HG03575 (cell line): Measurements from ENCODE around the gene RAC3.

Experiments
- ATAC-seq: cut with Tn5 transposase; IDR thresholded peaks from one replicate; pipeline ENCODE4 v1.9.1; 2021; ENCODE audit not compliant: unreplicated experiment, insufficient number of reproducible peaks, low FRiP score; ENCODE audit errors: extremely low read depth

RAC3 gene

GRCh38 chr17:82031303-82031884 lies at the start of gene RAC3:
Gene RAC3, plus strand, starts transcription at chr17:82031678. Its CDS starts 84 bp downstream, at chr17:82031762.
- ATAC-seq = no peak

GRCh38 chr17:81983011-81983638 lies 48.4 kb upstream of the RAC3 start:
- ATAC-seq = no peak

- ATAC-seq = no peak
These were observed 47.7 kb upstream of the RAC3 start for GRCh38 chr17:81983639-81984373.

- no peak for ATAC-seq
These were observed 46.6 kb upstream of the RAC3 start for GRCh38 chr17:81984773-81985410.

- no peak for ATAC-seq
These were observed 44.9 kb upstream of the RAC3 start for GRCh38 chr17:81986606-81987005.

GRCh38 chr17:81987161-81987770 lies 44.2 kb upstream of the RAC3 start:
- no peak for ATAC-seq

GRCh38 chr17:81990836-81991683 lies 40.4 kb upstream of the RAC3 start:
- no peak for ATAC-seq

GRCh38 chr17:81991684-81992305 lies 39.7 kb upstream of the RAC3 start:
- no peak for ATAC-seq

- no peak for ATAC-seq
These were observed 39.0 kb upstream of the RAC3 start for GRCh38 chr17:81992306-81993102.

- ATAC-seq = no peak
These were observed 37.5 kb upstream of the RAC3 start for GRCh38 chr17:81993729-81994592.

- ATAC-seq = no peak
These were observed 36.6 kb upstream of the RAC3 start for GRCh38 chr17:81994593-81995462.

- ATAC-seq = no peak
These were observed 35.8 kb upstream of the RAC3 start for GRCh38 chr17:81995463-81996231.

GRCh38 chr17:81996232-81996756 lies 35.2 kb upstream of the RAC3 start:
- ATAC-seq = no peak

- no peak for ATAC-seq
These were observed 34.6 kb upstream of the RAC3 start for GRCh38 chr17:81996757-81997441.
